SK-N-SH (cell line): Measurements from ENCODE around the gene GABRR2. TPM values are rescaled to one million over a fixed set of nuclear protein-coding genes. Genes with fewer than 3 reads are reported as not detected.

Experiments
- CTCF ChIA-PET: fragments of 300-600, 350-600 bp; formaldehyde crosslinking; extraction: SDS; loops from one replicate; lab custom pipeline; 2021; lab: Yijun Ruan, JAX
- POLR2A ChIA-PET: fragments of 350-600 bp; sonication (Branson Sonifier 250); formaldehyde crosslinking; extraction: SDS; loops from one replicate; lab custom pipeline; 2020; ENCODE audit warnings: antibody characterized with exemption, inconsistent platforms; lab: Yijun Ruan, JAX
- DNase-seq: peaks from one replicate; pipeline ENCODE4 v3.0.0; 2012
- H2AFZ ChIP-seq: fragments of 200-600 bp; sonication (generic); 2 replicates; pipeline ENCODE4 v1.8.1; 2016; ENCODE audit warnings: antibody characterized with exemption, mild to moderate bottlenecking, low read depth
- H3F3A ChIP-seq: fragments of 200-600 bp; sonication (generic); replicated peaks from 2 replicates; pipeline ENCODE3; 2016; ENCODE audit warnings: antibody characterized with exemption, mild to moderate bottlenecking; ENCODE audit not compliant: insufficient read depth
- H3K27ac ChIP-seq, 2 experiments: fragments of 200-500 bp in 1 of 2; fragments of 200-600 bp in 1 of 2; sonication (Bioruptor generic) in 1 of 2; sonication (generic), shearing (Covaris generic) in 1 of 2; 2 replicates each; pipeline versions ENCODE4 v1.5.1 to v1.6.1; 2014 to 2016; ENCODE audit warnings: low read depth in 2 of 2, inconsistent platforms in 1 of 2, low read length in 1 of 2, mild to moderate bottlenecking in 1 of 2, mixed read lengths in 1 of 2
- H3K27me3 ChIP-seq: fragments of 200-600 bp; sonication (generic), shearing (Covaris generic); 2 replicates; pipeline ENCODE4 v1.6.1; 2016; ENCODE audit warnings: mixed run types; ENCODE audit not compliant: insufficient read depth
- H3K36me3 ChIP-seq, 2 experiments: fragments of 200-500 bp in 1 of 2; fragments of 200-600 bp in 1 of 2; sonication (Bioruptor generic) in 1 of 2; sonication (generic) in 1 of 2; replicated peaks in 1 of 2; 2 replicates each; pipeline versions ENCODE3 to v1.5.1; 2014 to 2016; ENCODE audit warnings: low read length in 1 of 2, mild to moderate bottlenecking in 1 of 2; ENCODE audit not compliant: insufficient read depth in 2 of 2, control insufficient read depth in 1 of 2
- H3K4me1 ChIP-seq, 2 experiments: fragments of 200-500 bp in 1 of 2; fragments of 200-600 bp in 1 of 2; sonication (Bioruptor generic) in 1 of 2; sonication (generic), shearing (Covaris generic) in 1 of 2; 2 replicates each; pipeline versions ENCODE4 v1.5.1 to v1.6.1; 2014 to 2016; ENCODE audit warnings: low read depth in 1 of 2, low read length in 1 of 2, mixed run types in 1 of 2; ENCODE audit not compliant: insufficient read depth in 2 of 2, control insufficient read depth in 1 of 2
- H3K4me2 ChIP-seq: fragments of 200-600 bp; sonication (generic), shearing (Covaris generic); 2 replicates; pipeline ENCODE4 v1.6.1; 2017; ENCODE audit warnings: mixed run types
- H3K4me3 ChIP-seq, 2 experiments: fragments of 200-500 bp in 1 of 2; fragments of 200-600 bp in 1 of 2; sonication (Bioruptor generic) in 1 of 2; sonication (generic), shearing (Covaris generic) in 1 of 2; 2 replicates each; pipeline versions ENCODE4 v1.5.1 to v1.8.1; 2014 to 2016; ENCODE audit warnings: low read depth in 2 of 2, inconsistent platforms in 1 of 2, low read length in 1 of 2, mild to moderate bottlenecking in 1 of 2, mixed read lengths in 1 of 2, moderate library complexity in 1 of 2
- H3K79me2 ChIP-seq: fragments of 200-600 bp; sonication (generic); 2 replicates; pipeline ENCODE4 v1.8.1; 2017; ENCODE audit warnings: mild to moderate bottlenecking; ENCODE audit not compliant: insufficient read depth
- H3K9ac ChIP-seq: fragments of 200-600 bp; sonication (generic); 2 replicates; pipeline ENCODE4 v1.6.1; 2017; ENCODE audit warnings: mixed run types
- H3K9me2 ChIP-seq: fragments of 200-600 bp; sonication (generic); 2 replicates; pipeline ENCODE4 v1.6.1; 2017; ENCODE audit warnings: mixed run types
- H3K9me3 ChIP-seq: fragments of 200-600 bp; sonication (generic); 2 replicates; pipeline ENCODE4 v1.6.1; 2017; ENCODE audit warnings: mixed run types, mild to moderate bottlenecking, moderate library complexity
- H4K20me1 ChIP-seq: fragments of 200-600 bp; sonication (generic); 2 replicates; pipeline ENCODE4 v1.6.1; 2017; ENCODE audit warnings: mild to moderate bottlenecking, mixed run types; ENCODE audit not compliant: insufficient read depth
- CHD2 ChIP-seq: fragments of 150-350 bp; IDR thresholded peaks from 2 replicates; pipeline ENCODE4 v1.6.1; 2018; ENCODE audit warnings: low read length; ENCODE audit not compliant: partially characterized antibody
- EZH2phosphoT487 ChIP-seq: fragments of 200-600 bp; sonication (generic); IDR thresholded peaks from 2 replicates; pipeline ENCODE4 v1.6.1; 2017; ENCODE audit warnings: low read depth, mixed run types, mild to moderate bottlenecking, antibody characterized with exemption, moderate library complexity, borderline replicate concordance
- FOSL2 ChIP-seq: IDR thresholded peaks from 2 replicates; pipeline ENCODE4 v1.4.0; 2012; ENCODE audit warnings: low read depth, mild to moderate bottlenecking, moderate library complexity, borderline replicate concordance
- FOXJ3 ChIP-seq: sonication (generic); formaldehyde crosslinking; IDR thresholded peaks from 2 replicates; pipeline ENCODE4 v1.5.1; 2020; ENCODE audit warnings: mild to moderate bottlenecking, missing genetic modification reagents
- FOXM1 ChIP-seq: IDR thresholded peaks from 2 replicates; pipeline ENCODE4 v1.4.0; 2012; ENCODE audit warnings: low read depth, mild to moderate bottlenecking
- GABPA ChIP-seq: IDR thresholded peaks from 2 replicates; pipeline ENCODE4 v1.4.0; 2012; ENCODE audit warnings: low read depth, mild to moderate bottlenecking
- MXI1 ChIP-seq: IDR thresholded peaks from 2 replicates; pipeline ENCODE4 v1.6.1; 2012; ENCODE audit warnings: mild to moderate bottlenecking, low read depth, low read length, improper control_type of control experiment
- RAD21 ChIP-seq: IDR thresholded peaks from 2 replicates; pipeline ENCODE4 v1.6.1; 2012; ENCODE audit warnings: mild to moderate bottlenecking, low read length
- TAF1 ChIP-seq: IDR thresholded peaks from 2 replicates; pipeline ENCODE4 v1.6.1; 2012; ENCODE audit warnings: low read depth, mild to moderate bottlenecking, low read length, moderate library complexity, borderline replicate concordance
- polyA plus RNA-seq, 3 experiments: library from polyadenylated mRNA; depleted of rRNA; stranded (reverse); fragments of >200 nt; gene quantifications; 2 replicates each; pipeline ENCODE4 v1.2.3, GENCODE V29; 2012
- TF ChIP-seq, protein P1 (sequence below): IDR thresholded peaks from 2 replicates; pipeline ENCODE4 v1.4.0; 2012; ENCODE audit warnings: low read depth
- TF ChIP-seq, protein P2 (sequence below): IDR thresholded peaks from 2 replicates; pipeline ENCODE4 v1.4.0; 2012; ENCODE audit warnings: low read depth, borderline replicate concordance
- TF ChIP-seq, protein P3 (sequence below): fragments of 150-350 bp; IDR thresholded peaks from 2 replicates; pipeline ENCODE4 v1.6.1; 2016; ENCODE audit warnings: mild to moderate bottlenecking, low read depth, low read length

Gene GABRR2
- polyA plus RNA-seq, 1 of the 3 experiments (the other 2 are of a cell fraction), result 0.18 TPM

DNA sequence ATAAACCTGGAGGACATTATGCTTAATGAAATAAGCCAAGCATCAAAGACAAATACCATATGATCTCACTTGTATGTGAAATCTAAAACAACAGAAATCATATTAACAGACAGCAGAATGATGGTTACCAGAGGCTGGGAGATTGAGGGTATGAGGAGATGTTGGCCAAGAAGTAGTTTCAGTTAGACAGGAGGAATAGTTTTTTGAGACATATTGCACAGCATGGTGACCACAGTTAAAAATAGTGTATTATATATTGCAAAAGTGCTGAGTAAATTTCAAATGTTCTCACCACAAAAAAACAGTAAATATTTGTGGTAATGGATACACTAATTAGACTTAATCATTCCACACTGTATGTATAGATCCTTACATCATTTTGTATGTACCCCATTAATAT, 99.7 kb downstream of the GABRR2 start (continued):
- TF ChIP-seq EZH2phosphoT487 (no peak), FOXJ3 (CRISPR knock-in tag) (no peak), FOSL2 (no peak), FOXM1 (no peak)
- TF ChIP-seq, protein P1, sequence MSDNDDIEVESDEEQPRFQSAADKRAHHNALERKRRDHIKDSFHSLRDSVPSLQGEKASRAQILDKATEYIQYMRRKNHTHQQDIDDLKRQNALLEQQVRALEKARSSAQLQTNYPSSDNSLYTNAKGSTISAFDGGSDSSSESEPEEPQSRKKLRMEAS, result no peak
- TF ChIP-seq, protein P2, sequence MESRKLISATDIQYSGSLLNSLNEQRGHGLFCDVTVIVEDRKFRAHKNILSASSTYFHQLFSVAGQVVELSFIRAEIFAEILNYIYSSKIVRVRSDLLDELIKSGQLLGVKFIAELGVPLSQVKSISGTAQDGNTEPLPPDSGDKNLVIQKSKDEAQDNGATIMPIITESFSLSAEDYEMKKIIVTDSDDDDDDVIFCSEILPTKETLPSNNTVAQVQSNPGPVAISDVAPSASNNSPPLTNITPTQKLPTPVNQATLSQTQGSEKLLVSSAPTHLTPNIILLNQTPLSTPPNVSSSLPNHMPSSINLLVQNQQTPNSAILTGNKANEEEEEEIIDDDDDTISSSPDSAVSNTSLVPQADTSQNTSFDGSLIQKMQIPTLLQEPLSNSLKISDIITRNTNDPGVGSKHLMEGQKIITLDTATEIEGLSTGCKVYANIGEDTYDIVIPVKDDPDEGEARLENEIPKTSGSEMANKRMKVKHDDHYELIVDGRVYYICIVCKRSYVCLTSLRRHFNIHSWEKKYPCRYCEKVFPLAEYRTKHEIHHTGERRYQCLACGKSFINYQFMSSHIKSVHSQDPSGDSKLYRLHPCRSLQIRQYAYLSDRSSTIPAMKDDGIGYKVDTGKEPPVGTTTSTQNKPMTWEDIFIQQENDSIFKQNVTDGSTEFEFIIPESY, result no peak

DNA sequence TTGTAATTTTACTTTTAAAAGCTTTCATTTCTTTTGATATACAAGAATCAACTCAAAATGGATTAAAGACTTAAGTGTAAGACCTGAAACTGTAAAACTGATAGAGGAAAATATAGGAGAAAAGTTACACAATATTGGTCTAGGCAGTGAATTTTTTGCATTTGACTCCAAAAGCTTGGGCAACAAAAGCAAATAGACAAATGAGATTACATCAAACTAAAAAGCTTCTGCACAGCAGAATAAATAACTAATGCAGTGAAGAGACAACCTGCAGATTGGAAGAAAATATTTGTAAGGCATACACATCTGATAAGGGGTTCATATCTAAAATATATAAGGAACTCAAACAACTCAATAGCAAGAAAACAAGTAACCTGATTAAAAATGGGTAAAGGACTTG, 100.9 kb downstream of the GABRR2 start:
- Histone ChIP-seq H3K27ac (no peak overlapping the region), H3F3A (no peaks in the 10 kb centered on the region), H3K36me3 (no peaks in the 10 kb centered on the region), H3K79me2 (no peaks in the 10 kb centered on the region), H3K9me3 (no peaks in the 10 kb centered on the region), H2AFZ (no peak overlapping the region), H3K9ac (no peak overlapping the region), H3K9me2 (no peaks in the 10 kb centered on the region), H4K20me1 (no peaks in the 10 kb centered on the region), H3K27me3 (no peaks in the 10 kb centered on the region; the same call in 1 of the 2 replicates), H3K4me3 (no peak overlapping the region)
- CTCF ChIA-PET, result interaction anchor here (1.0 kb wide), 1 partner anchor 232 kb away, joined by 4 read pairs; no protein-coding TSS in a partner anchor
- POLR2A ChIA-PET, result no interaction called here
- no peak for DNase-seq
- TF ChIP-seq FOXJ3 (CRISPR knock-in tag) (no peak), RAD21 (no peak), MXI1 (no peak), CHD2 (no peak), EZH2phosphoT487 (no peak), TAF1 (no peak), GABPA (no peak)
- TF ChIP-seq, protein P1, result no peak
- TF ChIP-seq, protein P3, sequence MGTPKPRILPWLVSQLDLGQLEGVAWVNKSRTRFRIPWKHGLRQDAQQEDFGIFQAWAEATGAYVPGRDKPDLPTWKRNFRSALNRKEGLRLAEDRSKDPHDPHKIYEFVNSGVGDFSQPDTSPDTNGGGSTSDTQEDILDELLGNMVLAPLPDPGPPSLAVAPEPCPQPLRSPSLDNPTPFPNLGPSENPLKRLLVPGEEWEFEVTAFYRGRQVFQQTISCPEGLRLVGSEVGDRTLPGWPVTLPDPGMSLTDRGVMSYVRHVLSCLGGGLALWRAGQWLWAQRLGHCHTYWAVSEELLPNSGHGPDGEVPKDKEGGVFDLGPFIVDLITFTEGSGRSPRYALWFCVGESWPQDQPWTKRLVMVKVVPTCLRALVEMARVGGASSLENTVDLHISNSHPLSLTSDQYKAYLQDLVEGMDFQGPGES, result no peak
- TF ChIP-seq, all 33 proteins: peak for 0
- no peaks in the 10 kb centered on the region for H3K4me1 ChIP-seq
- no peak overlapping the region for H3K4me2 ChIP-seq
